Right renal pelvis (tissue), 4 donors: Measurements from ENCODE around the gene CD300LG. TPM values are rescaled to one million over a fixed set of nuclear protein-coding genes. Genes with fewer than 3 reads are reported as not detected.
"Not testable (repeated sequence)": the region's sequence is repeated elsewhere in the genome, so short reads cannot be mapped to it uniquely, and the experiment has no call there.

ENCODE experiments used
- DNase-seq, 4 donors: peaks; one replicate each; pipeline ENCODE4 v3.0.0-alpha.2; 2013; ENCODE audit warnings: low read depth in 4 of 4, low spot score in 3 of 4, missing footprints in 1 of 4
- polyA plus RNA-seq, 4 donors: library from polyadenylated mRNA; unstranded; fragments of 120-200 nt; gene quantifications; one replicate each; pipeline ENCODE4 v1.2.1, GENCODE V29; 2013; ENCODE audit not compliant: insufficient read length in 4 of 4

The CD300LG gene
- polyA plus RNA-seq, 4 donors = 0.98 to 1.5 (median 0.99) TPM

DNA sequence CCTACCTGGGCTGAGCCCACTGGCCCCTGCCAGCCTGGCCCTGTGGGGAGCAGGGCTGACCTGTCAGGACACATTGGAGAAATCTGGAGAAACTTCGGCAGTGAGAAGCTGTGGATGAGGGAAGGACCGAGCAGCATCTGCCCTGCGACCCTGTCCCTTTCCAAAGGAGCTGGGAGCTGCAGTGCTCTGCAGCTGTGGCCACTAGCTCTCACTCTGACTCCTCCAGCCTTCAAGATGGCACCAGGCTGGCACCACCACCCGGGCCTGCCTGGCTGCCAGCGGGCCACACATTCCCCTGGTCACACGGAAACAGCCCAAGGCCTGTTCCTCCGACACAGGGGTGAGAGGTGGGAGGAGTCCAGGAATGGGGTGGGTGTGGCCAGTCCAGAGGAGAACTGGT lies 30.1 kb downstream of the CD300LG start:
- no peak for DNase-seq

DNA sequence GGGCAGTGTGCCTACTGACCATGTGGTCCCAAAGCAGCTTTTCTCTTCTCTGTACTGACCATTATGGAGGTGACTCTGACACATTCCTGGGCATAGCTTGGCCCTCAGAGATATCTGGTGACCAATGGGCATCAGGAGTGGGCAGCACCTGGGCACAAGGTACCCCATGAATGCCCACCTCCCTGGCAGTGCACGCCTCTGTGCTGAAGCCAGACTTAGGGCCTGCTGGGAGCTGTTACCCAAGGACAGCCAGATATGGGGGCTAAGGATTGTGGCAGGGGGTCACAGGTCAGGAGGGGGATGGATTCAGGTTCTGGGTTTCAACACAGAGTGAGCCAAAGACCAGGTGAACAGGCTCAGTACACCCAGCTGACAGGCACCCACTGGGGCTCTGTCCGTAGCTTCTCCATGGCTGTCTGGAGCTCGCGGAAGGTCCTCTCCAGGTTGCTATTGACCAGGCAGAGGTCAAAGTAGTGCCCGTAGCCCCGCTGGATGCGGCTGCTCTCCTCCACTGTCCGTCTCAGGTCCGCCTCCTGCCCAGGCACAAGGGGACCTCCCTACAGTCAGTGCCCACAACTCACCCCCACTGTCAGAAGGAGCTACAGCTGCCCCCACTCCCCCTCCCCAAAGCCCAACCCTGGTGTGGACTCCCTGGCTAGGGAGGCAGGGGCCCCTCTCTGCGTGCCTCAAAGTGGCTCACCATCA lies 30.6 kb downstream of the CD300LG start:
- DNase-seq = no peak

DNA sequence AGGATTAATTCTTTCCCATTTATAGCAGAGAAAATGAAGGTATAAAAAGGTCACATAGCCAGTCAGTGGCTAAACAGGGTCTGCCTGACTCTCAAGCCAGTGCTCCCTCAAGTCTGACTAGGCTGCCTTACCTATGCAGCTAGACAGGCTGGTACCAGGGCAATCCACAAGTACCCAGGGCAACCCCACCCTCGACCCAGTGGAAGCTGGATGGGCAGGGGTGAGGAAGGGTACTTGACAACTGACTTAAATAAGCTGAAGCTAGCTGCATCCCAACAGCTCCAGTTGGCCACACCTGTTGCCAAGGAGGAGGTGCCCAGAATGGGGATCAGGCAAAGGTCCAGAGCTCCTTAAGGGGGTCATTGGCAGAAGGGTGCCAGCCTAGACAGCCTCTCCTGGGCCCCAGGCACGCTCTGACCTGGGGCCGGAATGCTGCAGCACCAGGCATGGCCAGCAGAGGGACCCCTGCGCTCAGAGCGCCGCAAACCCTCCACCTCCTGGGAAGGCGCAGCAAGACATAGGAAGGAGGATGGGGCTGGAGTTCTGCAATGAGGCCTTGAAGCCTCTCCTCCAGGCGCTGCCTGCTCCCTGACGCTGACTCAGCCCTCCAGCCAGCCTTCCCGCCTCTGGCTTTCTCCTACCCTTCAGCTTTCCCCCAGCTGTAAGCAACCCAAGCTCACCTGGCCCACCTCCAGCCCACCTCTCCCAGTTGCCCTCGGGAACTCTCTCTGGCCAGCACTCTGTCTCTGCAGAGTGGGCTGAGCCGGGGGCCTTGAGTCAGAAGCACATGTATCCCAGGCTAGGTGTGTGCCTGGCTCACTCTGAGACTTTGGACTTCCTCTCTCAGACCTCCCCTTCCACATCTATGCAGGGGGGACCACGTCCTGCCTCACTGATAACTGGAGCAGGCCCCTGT lies 31.5 kb downstream of the CD300LG start:
- DNase-seq = peak; percentile 40 to 63 (median 47)

DNA sequence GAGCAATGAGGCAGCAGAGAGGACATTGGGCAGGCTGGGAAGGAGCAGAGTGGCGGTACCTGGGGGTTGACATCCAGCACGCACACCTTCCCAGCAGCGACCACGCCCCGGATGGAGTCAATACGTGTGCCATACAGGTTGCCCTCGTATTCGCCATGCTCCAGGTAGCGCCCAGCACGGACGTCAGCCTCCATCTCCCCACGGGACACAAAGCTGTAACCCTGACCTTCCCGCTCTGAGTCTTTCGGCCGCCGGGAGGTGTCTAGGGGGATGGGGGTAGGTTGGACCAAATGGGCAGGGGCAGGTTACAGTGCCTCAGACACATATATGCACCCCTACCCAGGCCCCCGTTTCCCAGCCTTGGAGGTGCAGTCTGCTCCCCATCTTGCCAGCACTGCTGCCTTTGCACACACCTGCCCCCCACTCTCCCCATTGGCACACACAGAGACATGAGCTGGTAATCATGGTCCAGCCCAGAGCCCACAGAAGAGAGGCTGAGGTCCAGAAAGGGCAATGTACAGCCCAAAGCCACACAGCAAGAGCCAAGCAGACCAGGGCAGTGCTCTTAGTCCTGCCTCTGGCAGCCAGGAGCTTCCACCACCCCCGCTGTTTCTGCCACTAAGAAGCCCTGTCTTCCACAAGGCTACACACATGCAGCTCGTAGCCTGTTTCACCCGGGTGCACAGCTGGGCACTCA lies 32.9 kb downstream of the CD300LG start:
- no peak for DNase-seq

DNA sequence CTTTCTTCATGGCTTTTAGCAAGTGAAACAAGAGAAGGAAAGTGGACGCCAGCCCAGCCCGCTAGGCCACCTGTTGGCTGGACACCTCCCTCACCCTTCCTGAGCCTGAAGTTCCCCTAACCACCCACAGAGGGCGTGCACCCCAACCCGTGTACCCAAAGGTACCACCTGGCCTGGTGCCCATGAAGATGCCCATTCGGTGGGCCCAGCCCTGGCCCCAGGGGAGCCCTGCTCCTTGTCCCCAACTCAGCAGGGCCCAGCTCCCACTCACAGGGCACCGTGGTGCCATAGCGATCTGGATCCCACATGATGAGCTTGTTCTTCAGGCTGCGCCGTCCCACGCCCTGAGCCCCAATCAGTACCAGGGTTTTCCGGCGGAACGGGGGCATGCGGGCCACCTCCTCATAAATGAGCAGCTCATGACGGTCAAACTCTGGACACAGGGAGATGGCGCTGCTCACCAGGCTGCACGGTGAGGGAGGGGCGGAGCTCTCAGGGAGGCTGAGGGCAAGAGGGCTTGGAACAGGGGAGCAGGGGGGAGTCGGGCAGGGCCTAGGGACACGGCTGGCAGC lies 33.5 kb downstream of the CD300LG start:
- DNase-seq = peak; percentile 39 to 64 (median 46)

DNA sequence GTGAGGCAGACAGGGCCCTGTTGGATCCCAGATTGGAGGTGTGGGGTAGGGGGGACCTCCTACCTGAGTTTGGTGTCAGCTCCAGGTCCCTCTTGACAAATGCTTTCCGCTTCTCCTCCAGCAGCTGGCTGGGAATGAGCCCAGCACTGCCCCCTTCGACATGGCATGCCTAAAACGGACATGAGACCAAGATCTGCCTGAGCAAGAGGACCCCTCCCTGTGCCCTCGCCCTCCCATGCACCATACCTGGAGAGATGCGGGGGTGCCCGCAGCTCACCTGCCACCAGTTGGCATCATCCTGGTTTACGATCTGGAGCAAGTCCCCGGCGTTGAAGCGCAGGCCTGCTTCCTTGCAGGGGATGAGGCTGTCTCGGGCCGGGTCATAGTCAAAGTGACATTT lies 34.2 kb downstream of the CD300LG start:
- no peak for DNase-seq

DNA sequence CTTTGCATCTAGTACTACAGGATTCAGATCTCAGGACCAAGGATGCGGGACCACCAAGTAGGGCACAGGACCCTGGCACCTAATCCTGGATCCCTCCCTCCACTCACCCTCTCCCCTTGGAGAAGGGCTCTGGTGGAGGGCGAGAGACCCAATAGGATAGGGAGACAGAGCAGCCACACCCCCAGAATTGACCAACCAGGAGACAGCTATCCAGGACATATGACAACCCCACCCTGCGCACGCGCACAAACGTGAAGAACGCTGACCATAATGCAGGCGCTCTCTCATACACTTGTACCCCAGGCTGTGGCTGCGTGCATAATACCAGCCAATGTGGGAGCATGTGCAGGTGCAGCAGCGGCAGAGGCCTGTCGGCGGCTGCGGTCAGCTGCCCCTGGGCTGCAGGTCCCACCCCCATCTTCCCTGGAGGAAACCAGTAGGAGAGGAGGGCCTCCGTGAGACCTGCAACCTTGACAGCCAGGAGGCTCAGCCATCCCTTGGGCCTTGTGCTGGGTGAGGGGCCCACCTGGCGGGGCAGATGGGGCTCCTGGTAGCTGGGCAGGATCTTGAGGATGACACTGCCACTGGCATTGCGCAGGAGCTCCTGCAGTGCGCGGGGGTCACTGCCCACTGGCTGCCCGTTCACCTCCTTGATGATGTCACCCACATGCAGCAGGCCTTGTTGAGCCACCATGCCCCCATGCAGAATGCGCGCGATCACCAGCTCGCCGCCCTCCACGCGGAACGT lies 35.0 kb downstream of the CD300LG start:
- DNase-seq = no peak

DNA sequence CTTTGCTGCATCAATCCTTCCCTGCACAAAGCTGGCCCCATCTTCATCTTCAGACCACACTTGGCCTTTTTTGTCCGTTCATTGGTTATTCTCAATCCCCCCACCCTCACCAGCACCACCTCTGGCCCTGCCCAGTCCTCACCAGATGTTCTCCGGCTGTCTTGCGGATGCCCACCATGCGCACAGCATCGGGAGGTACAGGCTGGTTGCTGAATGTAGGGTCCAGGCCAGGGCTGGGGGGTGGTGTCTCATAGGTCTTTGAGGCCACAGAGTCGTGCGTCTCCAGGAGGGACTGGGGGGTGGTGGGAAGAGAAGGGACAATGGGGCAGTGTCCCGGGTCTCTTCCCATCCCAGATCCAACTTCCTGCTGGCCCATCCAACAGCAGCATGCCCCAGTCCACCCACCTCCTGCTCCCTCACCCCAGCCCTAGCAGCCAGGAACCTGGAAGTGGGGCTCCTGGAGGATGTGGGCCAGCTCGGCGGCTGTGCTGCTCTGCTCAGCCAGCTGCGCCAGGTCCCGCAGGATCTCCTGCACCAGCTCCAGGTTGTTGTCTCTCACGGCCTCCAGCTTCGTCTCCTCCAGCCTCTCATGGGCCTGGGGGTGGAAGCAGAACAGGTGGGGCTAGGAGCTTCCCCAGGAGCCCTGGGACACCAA lies 35.9 kb downstream of the CD300LG start:
- no peak for DNase-seq

DNA sequence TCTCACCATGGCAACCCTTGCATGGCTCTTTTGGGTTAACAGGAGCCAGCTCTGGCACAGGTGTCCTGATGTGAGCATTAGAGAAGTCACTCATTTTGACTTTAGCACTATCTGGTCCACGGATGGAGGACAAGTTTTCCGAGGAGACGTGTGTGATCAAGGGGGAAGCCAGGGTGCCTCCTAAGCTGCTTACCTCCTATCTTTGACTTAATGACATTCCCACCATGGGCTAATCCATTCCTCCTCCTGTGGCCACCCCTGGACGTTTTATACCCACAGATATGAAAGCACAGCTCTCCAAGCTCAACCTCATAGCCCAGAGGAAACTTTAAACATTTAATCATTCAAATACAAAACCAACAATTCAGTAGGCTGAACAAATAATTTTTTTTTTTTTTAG lies 41.6 kb downstream of the CD300LG start:
- no peak for DNase-seq

DNA sequence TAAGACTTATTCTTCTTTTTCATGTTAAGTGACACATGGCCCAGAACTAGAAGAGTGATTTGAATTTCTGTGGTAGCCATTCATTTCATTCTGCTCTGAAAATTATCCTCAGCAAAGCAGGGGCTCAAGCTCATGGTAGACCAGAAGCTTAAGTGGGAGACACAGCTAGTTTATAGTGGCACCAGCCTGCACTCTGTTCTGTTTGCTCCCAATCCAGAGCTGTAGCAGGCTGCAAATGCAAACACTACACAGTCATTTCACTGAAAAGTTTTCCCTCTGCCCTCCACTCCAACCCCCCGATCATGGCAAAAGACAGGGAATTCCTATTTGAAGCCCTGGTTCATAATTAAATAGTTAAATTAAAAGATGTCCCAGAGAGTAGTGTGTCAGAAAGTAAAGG lies 43.3 kb downstream of the CD300LG start:
- DNase-seq = no peak

DNA sequence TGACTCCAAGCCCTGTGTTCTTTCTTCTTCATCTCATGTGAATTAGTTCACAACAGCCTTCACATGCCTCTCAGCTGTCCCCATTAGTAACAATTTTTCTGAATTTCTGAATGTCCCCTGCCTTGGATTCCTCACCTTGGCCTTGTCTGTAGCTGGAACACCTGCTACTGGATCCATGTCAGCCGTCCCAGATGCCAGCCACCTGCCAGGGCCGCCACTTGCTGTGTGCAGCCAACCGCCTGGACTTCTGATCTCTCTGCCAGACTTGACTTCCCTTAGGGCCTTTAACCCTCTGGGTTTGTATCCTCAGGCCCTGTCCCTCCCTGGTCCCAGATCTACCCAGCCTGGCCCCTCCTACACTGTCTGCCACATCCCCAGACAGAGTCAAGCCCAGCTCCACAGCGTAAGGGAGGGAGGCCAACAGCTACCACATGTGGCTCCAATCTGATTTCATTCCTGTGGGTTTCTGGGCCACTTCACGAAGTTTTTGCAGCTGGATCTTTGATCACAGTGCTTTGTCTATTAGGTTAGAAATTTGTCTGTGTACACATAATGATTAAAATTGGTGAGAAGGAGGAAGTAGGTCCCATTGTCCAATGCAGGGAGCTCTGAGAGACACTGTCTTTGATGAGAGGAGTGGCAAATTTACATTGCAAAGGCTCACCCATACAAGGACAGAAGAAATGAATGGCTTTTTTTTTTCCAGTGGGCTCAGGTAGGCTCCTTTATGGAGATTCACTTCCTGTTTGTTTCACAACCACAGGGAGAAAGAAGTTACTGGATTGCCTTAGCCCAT lies 45.1 kb downstream of the CD300LG start:
- no peak for DNase-seq

DNA sequence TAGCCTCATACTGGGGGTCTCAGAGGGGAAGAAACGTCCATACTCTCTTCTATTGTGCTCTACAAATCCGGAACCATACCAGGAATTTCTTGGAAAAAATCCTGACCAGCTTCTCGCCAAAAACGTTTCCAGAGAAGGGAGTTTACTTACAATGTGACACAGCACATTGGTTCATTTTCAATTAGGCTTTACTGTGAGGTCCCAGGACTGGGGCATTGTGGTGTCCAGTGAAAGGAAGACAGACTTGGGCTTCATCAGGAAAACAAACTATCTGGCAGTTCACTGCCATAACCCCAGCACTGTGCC lies 45.6 kb downstream of the CD300LG start:
- DNase-seq = no peak

DNA sequence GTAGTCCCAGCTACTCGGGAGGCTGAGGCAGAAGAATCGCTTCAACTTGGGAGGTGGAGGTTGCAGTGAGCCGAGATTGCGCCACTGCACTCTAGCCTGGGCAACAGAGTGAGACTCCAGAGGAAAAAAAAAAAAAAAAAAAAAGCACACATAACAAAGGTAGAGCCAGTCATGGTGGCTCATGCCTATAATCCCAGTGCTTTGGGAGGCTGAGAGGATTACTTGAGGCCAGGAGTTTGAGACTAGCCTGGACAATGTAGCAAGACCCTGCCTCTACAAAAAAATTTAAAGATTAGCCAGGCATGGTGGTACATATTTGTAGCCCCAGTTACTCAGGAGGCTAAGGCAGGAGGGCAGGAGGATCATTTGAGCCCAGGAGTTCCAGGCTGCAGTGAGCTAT lies 47.5 kb downstream of the CD300LG start:
- DNase-seq = not testable (repeated sequence)

DNA sequence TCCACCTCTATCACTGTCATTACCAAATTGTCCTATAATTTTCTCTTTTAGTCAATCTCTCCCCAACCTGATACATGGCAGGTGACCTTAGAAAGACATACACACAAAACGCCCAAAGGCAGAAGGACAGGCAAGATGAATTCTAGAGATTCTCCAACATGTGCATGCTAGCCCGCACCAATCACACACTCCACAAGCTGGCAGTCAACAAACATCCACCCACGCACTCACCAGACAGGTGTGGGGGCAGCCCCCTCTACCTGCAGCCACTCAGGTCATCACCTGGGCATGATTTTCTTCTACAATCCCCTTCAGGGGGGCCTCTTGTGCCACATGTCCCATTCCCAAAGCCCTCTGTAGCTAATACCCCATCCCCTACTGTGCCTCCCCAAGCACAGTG lies 50.9 kb downstream of the CD300LG start:
- DNase-seq = no peak

DNA sequence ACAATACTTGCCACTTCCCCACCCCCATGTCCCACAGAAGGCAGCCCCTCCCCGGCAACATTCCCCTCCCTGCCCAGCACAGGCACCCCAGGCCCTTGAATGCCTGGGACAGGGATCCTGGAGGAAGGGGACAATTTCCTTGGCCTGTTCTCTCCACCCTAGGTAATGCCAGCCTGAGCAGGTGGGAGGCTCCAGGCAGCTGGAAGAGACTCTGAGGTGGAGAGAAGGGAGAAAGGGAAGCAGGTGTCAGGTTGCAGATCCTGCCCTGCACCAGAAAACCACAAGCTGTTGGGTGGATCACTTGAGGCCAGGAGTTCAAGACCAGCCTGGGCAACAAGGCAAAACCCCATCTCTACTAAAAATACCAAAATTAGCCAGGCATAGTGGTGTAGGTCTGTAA lies 51.5 kb downstream of the CD300LG start:
- no peak for DNase-seq

DNA sequence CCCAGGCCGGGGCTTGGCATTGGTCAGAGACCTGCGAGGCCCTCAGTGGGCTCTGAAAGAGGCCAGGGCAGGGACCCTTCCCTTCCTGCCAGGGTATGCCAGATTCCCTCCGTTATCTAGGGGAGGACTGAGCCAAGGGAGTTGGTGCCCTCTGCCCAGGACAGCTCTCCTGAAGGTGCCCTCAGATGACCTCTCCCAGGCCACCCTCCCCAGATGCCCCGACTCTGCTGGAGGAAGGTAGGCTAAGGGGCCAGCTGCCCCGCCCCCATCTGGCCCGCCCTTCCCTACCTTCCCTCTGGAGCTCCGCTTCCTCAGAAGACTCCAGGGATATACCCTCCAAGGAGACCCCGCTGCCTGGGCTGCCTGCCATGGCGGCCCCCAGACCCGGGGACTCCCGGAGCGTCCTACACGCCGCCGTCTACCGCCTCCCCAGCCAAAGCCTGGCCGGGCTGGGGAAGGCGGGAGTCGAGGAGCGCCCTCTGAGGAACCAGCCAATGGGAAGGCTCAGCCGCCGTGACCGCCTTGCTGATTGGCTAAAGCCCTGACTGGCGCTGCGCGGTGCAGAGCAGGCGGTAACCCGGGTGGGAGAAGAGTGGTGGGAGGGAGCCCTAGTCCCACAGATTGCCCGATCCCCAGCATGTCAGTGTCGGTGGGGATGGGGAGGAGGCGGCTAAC lies 53.3 kb downstream of the CD300LG start:
- peak; percentile 66 to 84 (median 76) for DNase-seq

DNA sequence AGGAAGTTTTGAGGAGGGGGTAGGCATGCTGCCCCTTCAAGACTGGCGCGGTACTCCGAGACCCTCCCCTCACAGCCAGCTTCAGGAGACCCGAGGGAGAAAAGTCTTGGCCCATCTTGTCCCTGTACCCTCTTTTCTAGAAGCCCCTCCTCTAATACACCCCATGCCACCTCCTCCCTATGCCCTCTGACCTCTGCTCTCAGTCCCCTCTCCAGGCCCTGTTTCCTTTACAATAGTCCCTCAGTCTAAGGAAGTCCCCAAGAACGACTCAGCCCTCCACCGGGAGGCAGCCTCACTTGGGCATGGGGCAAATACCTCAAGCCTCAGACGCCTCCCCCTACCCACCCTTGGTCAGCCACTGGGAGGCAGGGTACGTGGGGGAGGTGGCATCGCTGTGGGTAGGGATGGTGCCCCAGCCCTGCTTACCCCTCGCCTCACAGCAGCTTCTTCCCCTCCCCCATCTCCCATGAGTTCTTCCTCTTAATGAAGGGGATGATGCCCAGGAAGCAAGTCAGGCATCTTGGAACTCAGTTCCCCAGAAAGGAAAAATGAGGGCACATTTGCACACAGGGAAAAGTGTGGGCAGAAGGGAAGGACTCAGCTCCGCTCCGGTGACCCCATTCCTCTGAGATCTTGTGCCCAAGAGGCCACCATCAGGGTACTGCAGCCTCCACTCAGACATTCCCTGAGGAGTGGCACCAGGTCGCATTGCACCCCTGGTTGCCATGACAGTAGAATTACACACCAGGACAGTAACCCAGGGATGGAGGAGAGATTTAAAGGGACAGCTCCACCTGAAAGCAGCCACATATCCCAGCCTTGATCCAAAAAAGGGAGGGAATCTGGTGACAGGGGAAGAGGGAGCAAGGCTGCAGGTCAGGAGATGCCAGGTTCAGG lies 54.1 kb downstream of the CD300LG start:
- no peak for DNase-seq
